H1 (cell line): ENCODE measurements around the gene LRP5. TPM values are rescaled to one million over a fixed set of nuclear protein-coding genes. Genes with fewer than 3 reads are reported as not detected.

Experiments
- polyA plus RNA-seq, 7 experiments: library from polyadenylated mRNA; depleted of rRNA in 3 of 7; stranded (reverse) in 5 of 7; unstranded in 2 of 7; fragments of >200 nt in 5 of 7; fragments of 200-250 nt in 2 of 7; gene quantifications; 1 replicate in 5 of 7; 2 replicates in 1 of 7; 4 replicates in 1 of 7; pipeline versions ENCODE4 v1.2.1 to v1.2.3, GENCODE V29; 2011 to 2013; ENCODE audit warnings: missing spikeins in 2 of 7, mixed read lengths in 2 of 7
- total RNA-seq: library from RNA; stranded (reverse); fragmentation: NEBNext Ultra II Directional; extraction: Animal tissue kit (Norgen Biotek cat#: 25700); gene quantifications from 2 replicates; pipeline ENCODE4 v1.2.1, GENCODE V29; 2021
- TF ChIP-seq, protein P1 (sequence below): fragments of 300-600 bp; sonication (generic); IDR thresholded peaks from 2 replicates; pipeline ENCODE4 v1.7.1; 2012; ENCODE audit warnings: low read length, moderate library complexity, mild to moderate bottlenecking, inconsistent platforms; ENCODE audit not compliant: insufficient replicate concordance

LRP5 gene
- total and polyA plus RNA-seq, 2 of the 8 experiments (the other 6 are each of a cell fraction or from before 2014, with no cell fraction given), result 19.0 to 38.9 TPM

DNA sequence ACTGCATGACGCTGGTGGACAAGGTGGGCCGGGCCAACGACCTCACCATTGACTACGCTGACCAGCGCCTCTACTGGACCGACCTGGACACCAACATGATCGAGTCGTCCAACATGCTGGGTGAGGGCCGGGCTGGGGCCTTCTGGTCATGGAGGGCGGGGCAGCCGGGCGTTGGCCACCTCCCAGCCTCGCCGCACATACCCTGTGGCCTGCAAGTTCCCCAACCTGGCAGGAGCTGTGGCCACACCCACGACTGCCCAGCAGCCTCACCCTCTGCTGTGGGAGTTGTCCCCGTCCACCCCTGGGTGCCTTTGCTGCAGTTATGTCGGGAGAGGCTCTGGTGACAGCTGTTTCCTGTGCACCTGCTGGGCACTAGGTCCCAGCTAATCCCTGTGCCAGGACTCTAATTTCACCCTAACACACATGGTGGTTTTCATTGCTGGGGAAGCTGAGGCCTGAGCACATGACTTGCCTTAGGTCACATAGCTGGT is 99.2 kb downstream of the LRP5 start (continued):
- TF ChIP-seq, protein P1, sequence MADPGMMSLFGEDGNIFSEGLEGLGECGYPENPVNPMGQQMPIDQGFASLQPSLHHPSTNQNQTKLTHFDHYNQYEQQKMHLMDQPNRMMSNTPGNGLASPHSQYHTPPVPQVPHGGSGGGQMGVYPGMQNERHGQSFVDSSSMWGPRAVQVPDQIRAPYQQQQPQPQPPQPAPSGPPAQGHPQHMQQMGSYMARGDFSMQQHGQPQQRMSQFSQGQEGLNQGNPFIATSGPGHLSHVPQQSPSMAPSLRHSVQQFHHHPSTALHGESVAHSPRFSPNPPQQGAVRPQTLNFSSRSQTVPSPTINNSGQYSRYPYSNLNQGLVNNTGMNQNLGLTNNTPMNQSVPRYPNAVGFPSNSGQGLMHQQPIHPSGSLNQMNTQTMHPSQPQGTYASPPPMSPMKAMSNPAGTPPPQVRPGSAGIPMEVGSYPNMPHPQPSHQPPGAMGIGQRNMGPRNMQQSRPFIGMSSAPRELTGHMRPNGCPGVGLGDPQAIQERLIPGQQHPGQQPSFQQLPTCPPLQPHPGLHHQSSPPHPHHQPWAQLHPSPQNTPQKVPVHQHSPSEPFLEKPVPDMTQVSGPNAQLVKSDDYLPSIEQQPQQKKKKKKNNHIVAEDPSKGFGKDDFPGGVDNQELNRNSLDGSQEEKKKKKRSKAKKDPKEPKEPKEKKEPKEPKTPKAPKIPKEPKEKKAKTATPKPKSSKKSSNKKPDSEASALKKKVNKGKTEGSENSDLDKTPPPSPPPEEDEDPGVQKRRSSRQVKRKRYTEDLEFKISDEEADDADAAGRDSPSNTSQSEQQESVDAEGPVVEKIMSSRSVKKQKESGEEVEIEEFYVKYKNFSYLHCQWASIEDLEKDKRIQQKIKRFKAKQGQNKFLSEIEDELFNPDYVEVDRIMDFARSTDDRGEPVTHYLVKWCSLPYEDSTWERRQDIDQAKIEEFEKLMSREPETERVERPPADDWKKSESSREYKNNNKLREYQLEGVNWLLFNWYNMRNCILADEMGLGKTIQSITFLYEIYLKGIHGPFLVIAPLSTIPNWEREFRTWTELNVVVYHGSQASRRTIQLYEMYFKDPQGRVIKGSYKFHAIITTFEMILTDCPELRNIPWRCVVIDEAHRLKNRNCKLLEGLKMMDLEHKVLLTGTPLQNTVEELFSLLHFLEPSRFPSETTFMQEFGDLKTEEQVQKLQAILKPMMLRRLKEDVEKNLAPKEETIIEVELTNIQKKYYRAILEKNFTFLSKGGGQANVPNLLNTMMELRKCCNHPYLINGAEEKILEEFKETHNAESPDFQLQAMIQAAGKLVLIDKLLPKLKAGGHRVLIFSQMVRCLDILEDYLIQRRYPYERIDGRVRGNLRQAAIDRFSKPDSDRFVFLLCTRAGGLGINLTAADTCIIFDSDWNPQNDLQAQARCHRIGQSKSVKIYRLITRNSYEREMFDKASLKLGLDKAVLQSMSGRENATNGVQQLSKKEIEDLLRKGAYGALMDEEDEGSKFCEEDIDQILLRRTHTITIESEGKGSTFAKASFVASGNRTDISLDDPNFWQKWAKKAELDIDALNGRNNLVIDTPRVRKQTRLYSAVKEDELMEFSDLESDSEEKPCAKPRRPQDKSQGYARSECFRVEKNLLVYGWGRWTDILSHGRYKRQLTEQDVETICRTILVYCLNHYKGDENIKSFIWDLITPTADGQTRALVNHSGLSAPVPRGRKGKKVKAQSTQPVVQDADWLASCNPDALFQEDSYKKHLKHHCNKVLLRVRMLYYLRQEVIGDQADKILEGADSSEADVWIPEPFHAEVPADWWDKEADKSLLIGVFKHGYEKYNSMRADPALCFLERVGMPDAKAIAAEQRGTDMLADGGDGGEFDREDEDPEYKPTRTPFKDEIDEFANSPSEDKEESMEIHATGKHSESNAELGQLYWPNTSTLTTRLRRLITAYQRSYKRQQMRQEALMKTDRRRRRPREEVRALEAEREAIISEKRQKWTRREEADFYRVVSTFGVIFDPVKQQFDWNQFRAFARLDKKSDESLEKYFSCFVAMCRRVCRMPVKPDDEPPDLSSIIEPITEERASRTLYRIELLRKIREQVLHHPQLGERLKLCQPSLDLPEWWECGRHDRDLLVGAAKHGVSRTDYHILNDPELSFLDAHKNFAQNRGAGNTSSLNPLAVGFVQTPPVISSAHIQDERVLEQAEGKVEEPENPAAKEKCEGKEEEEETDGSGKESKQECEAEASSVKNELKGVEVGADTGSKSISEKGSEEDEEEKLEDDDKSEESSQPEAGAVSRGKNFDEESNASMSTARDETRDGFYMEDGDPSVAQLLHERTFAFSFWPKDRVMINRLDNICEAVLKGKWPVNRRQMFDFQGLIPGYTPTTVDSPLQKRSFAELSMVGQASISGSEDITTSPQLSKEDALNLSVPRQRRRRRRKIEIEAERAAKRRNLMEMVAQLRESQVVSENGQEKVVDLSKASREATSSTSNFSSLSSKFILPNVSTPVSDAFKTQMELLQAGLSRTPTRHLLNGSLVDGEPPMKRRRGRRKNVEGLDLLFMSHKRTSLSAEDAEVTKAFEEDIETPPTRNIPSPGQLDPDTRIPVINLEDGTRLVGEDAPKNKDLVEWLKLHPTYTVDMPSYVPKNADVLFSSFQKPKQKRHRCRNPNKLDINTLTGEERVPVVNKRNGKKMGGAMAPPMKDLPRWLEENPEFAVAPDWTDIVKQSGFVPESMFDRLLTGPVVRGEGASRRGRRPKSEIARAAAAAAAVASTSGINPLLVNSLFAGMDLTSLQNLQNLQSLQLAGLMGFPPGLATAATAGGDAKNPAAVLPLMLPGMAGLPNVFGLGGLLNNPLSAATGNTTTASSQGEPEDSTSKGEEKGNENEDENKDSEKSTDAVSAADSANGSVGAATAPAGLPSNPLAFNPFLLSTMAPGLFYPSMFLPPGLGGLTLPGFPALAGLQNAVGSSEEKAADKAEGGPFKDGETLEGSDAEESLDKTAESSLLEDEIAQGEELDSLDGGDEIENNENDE, result no peak
